LNCaP clone FGC (cell line): Measurements from ENCODE around the gene PCP4.

Source experiments
- DNase-seq: peaks from one replicate; pipeline ENCODE4 v3.0.0-alpha.2; 2011; ENCODE audit warnings: low read depth
- H3K4me3 ChIP-seq: 2 replicates; pipeline ENCODE4 v1.5.1; 2011; ENCODE audit warnings: mild to moderate bottlenecking, low read depth, low read length, control low read depth
- TF ChIP-seq, protein P1 (sequence below): IDR thresholded peaks from 2 replicates; pipeline ENCODE4 v1.5.1; 2012; ENCODE audit warnings: mild to moderate bottlenecking; ENCODE audit not compliant: control insufficient read depth, insufficient read depth; ENCODE audit errors: extremely low read depth

PCP4 gene

DNA sequence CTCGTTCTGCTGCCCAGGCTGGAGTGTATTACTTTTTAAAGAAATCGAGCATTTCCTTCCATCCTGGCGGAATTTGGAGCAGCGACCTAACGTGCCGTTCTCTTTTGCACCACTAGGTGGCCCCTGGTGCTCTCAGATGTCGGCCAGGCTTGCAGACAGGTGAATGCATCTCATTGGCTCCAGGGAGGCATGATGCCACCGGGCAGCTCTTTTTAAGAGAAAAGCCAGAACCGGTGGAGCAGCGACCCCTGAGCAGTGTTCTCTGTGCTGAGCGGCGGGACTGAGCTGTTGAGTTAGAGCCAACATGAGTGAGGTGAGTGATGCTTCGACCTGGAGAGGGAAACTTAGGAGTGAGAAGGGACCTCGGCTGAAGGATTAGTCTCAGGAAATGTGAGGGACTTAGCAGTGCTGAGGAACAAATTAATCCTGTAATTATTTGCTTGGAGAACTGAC lies at the start of gene PCP4:
PCP4 (plus strand) TSS at position 241 of the 453 bp plus-strand sequence; CDS start at position 305, 64 bp downstream.
- TF ChIP-seq, protein P1, sequence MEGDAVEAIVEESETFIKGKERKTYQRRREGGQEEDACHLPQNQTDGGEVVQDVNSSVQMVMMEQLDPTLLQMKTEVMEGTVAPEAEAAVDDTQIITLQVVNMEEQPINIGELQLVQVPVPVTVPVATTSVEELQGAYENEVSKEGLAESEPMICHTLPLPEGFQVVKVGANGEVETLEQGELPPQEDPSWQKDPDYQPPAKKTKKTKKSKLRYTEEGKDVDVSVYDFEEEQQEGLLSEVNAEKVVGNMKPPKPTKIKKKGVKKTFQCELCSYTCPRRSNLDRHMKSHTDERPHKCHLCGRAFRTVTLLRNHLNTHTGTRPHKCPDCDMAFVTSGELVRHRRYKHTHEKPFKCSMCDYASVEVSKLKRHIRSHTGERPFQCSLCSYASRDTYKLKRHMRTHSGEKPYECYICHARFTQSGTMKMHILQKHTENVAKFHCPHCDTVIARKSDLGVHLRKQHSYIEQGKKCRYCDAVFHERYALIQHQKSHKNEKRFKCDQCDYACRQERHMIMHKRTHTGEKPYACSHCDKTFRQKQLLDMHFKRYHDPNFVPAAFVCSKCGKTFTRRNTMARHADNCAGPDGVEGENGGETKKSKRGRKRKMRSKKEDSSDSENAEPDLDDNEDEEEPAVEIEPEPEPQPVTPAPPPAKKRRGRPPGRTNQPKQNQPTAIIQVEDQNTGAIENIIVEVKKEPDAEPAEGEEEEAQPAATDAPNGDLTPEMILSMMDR: peak; percentile 92
- no peak within 1 kb of the TSS for H3K4me3 ChIP-seq
- peak; percentile 10 for DNase-seq

DNA sequence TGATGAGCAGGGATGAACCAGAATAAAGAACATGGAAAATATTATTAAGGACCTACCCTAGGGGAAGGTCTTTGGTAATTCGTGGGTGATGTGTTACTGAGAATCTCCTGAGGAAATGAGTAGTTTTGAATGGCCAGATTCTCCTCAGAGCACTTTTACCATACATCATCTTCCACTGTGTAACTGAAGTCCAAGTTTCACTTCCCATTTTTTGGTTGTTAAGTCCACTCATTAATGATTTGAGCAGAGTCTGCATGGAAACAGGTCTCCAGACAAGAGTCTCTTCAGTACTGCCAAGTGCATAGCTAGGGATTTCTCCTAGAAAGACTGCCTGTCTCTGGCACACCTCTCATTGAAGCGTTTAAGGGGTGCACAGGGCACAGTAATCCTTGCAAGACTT lies 48.7 kb upstream of the PCP4 start:
- TF ChIP-seq, protein P1: no peak
- no peak for DNase-seq
- no peak overlapping the region for H3K4me3 ChIP-seq

DNA sequence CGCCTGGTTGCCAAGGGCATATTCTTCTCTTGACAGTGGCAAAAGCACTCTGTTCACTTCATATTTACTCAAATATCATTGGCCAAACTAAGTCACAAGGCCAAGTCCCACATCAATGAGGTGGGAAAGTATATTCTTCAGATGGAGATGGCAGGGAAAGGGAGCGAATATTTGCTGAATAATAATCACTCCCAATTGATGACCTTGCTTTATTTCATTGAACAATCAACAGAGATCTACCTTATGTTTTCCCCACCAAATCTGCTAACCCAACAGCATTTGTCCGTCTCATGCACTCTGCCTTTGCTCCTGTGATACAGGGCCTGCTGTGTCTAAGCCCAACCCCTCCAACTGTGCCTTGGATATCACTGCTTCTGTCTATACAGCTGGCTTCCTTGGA lies 45.2 kb upstream of the PCP4 start:
- TF ChIP-seq, protein P1: no peak
- DNase-seq: no peak
- H3K4me3 ChIP-seq: no peak overlapping the region

DNA sequence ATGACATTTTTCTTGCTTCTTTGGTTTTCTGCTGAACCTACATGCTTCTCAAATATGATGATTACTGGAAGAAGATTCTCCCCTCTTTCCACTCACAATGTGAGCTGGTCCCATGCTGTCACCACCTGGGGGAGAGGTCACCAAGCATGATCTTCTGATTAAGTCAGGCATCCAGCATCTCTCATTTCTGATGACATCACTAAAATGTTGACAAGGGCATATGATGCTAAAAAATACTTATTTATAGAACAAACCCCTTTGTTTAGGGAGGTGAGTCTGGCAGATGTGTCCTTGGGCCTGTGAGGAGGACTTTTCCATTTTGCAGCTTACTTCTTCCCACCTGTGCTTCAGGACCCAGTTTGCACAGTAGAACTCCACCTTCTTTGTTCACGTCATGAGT lies 42.0 kb upstream of the PCP4 start:
- DNase-seq: no peak
- TF ChIP-seq, protein P1: no peak
- H3K4me3 ChIP-seq: no peak overlapping the region

DNA sequence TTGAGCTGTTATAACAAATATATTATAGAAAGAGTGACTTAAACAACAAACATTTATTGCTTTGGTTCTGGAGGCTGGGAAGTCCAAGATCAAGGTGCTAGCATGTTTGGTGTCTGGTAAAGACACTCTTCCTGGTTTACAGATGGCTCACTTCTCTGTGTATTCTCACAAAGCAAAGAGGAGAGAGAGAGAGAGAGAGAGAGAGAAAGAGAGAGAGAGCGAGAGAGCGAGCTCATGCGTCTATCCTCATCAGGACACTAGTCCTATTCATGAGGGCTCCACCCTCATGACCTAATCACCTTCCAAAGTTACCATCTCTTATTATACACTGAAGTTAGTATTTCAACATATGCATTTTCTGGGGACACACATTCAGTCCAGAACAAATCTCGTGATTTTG lies 32.7 kb upstream of the PCP4 start:
- DNase-seq: no peak
- TF ChIP-seq, protein P1: no peak
- H3K4me3 ChIP-seq: no peak overlapping the region

DNA sequence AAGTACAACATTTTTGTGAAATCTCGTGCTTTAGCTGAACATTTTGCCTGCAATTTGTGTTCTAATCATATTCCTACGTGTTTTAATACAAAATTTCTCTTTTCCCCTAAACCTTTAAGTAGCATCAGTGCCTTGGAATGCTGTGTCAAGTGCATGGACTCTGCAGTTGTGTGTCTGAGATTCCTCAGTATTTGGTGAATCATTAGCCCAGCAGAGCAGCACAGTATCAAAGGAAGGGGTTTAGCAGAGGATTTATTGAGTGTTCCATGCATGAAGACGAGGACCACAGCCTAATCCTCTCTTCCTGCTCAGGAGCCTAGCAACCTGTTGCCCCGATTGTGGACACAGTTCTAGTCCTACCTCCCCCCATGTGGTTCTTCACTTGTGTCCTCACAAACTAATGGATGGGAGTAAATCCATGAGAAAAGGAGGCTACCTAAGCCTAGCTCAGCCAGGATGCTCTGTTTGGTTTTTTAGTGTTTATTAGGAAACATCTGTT lies 29.3 kb upstream of the PCP4 start:
- no peak for DNase-seq
- no peak overlapping the region for H3K4me3 ChIP-seq
- TF ChIP-seq, protein P1: no peak
